GM23248 (cell line): ENCODE measurements around the gene MAP3K4.

Experiments used
- EZH2 ChIP-seq: fragments of 200-600 bp; sonication (generic); IDR thresholded peaks from 2 replicates; pipeline ENCODE4 v1.6.1; 2018; ENCODE audit warnings: antibody characterized with exemption, mild to moderate bottlenecking; ENCODE audit not compliant: insufficient read depth, poor library complexity, severe bottlenecking
- EZH2phosphoT487 ChIP-seq: fragments of 200-600 bp; sonication (generic); IDR thresholded peaks from 2 replicates; pipeline ENCODE4 v1.6.1; 2018; ENCODE audit warnings: antibody characterized with exemption, moderate library complexity, mild to moderate bottlenecking, low read depth; ENCODE audit not compliant: insufficient read depth

DNA sequence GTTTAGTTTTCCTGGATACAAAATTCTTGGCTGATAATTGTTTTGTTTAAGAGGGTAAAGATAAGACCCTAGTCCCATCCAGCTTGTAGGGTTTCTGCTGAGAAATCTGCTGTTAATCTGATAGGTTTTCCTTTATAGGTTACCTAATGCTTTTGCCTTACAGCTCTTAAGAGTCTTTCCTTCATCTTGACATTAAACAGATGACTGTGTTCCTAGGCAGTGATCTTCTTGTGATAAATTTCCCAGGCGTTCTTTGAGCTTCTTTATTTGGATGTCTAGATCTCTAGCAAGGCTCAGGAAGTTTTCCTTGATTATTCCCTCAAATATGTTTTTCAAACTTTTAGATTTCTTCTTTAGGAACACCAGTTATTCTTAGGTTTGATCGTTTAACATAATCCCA is 134.0 kb downstream of the MAP3K4 start:
- TF ChIP-seq EZH2 = no peak
- no peak for TF ChIP-seq EZH2phosphoT487
